GM12878 (cell line): Measurements from ENCODE around the gene MIXL1. TPM values are rescaled to one million over a fixed set of nuclear protein-coding genes. Genes with fewer than 3 reads are reported as not detected.

Source experiments
- ATAC-seq: fragments of 200-7000 bp; cut with Tn5 transposase; 3 replicates; pipeline ENCODE4 v1.9.1; 2020; ENCODE audit warnings: mild to moderate bottlenecking, moderate library complexity
- BruUV-seq: library from RNA; stranded (reverse); fragments of 400-500 nt; replicated peaks from 2 replicates; lab custom pipeline; 2021; lab: Mats Ljungman, UMichigan
- CTCF ChIA-PET: fragments of 300-600 bp; sonication (Branson Sonifier 250); formaldehyde crosslinking; extraction: SDS; loops from one replicate; lab custom pipeline; 2021; ENCODE audit warnings: inconsistent platforms; lab: Yijun Ruan, JAX
- POLR2A ChIA-PET: fragments of 350-600 bp; formaldehyde crosslinking; extraction: SDS; loops from one replicate; lab custom pipeline; 2021; ENCODE audit warnings: inconsistent platforms; lab: Charles Lee
- RAD21 ChIA-PET: fragments of 300-600 bp; sonication (Branson Sonifier 250); formaldehyde crosslinking; loops from one replicate; lab custom pipeline; 2023; ENCODE audit warnings: antibody characterized with exemption; ENCODE audit not compliant: unreplicated experiment; lab: Charles Lee
- SMC1A ChIA-PET: fragments of 300-600 bp; sonication (Branson Sonifier 250); formaldehyde crosslinking; loops from one replicate; lab custom pipeline; 2023; ENCODE audit not compliant: unreplicated experiment, uncharacterized antibody; lab: Charles Lee
- DNase-seq: peaks from one replicate; pipeline ENCODE4 v3.0.0-alpha.2; 2011; ENCODE audit warnings: low read depth, low spot score
- FAIRE-seq: peaks from 3 replicates; lab custom pipeline; 2011; peaks lifted over from hg19 to GRCh38; lab: Jason Lieb, UNC
- H2AFZ ChIP-seq: 2 replicates; pipeline ENCODE4 v1.6.0; 2011; ENCODE audit warnings: low read depth, low read length, control low read depth; ENCODE audit not compliant: control insufficient read depth
- H3K27ac ChIP-seq: 2 replicates; pipeline ENCODE4 v1.5.1; 2011; ENCODE audit warnings: control low read depth; ENCODE audit not compliant: control insufficient read depth, insufficient read depth
- H3K27me3 ChIP-seq, 2 experiments: replicated peaks in 1 of 2; 2 replicates each; pipeline versions ENCODE4 v1.6.0 to v1.6.1; 2011; ENCODE audit warnings: low read length in 1 of 2; ENCODE audit not compliant: control insufficient read depth in 2 of 2, insufficient read depth in 2 of 2
- H3K36me3 ChIP-seq, 2 experiments: 2 replicates each; pipeline ENCODE4 v1.5.1; 2011; ENCODE audit warnings: low read length in 1 of 2; ENCODE audit not compliant: control insufficient read depth in 2 of 2, insufficient read depth in 2 of 2
- H3K4me1 ChIP-seq: 2 replicates; pipeline ENCODE4 v1.6.1; 2011; ENCODE audit warnings: mild to moderate bottlenecking, low read length, moderate library complexity, mixed read lengths; ENCODE audit not compliant: control insufficient read depth, insufficient read depth
- H3K4me2 ChIP-seq: 2 replicates; pipeline ENCODE4 v1.6.0; 2011; ENCODE audit warnings: control low read depth; ENCODE audit not compliant: control insufficient read depth, insufficient read depth
- H3K4me3 ChIP-seq: fragments of 200-600 bp; sonication (generic); 2 replicates; pipeline ENCODE4 v1.5.1; 2016
- H3K79me2 ChIP-seq: 2 replicates; pipeline ENCODE4 v1.6.0; 2011; ENCODE audit warnings: low read length; ENCODE audit not compliant: control insufficient read depth, insufficient read depth
- H3K9ac ChIP-seq: 2 replicates; pipeline ENCODE4 v1.8.0; 2011; ENCODE audit warnings: low read length, control low read depth, mixed read lengths; ENCODE audit not compliant: control insufficient read depth, insufficient read depth
- H3K9me3 ChIP-seq: replicated peaks from 3 replicates; pipeline ENCODE4 v1.5.1; 2011; ENCODE audit warnings: mild to moderate bottlenecking, low read length; ENCODE audit not compliant: control insufficient read depth, insufficient read depth
- H4K20me1 ChIP-seq: 2 replicates; pipeline ENCODE4 v1.6.0; 2011; ENCODE audit not compliant: control insufficient read depth, insufficient read depth
- MXI1 ChIP-seq: fragments of 150-350 bp; IDR thresholded peaks from 2 replicates; pipeline ENCODE4 v1.6.1; 2011; ENCODE audit warnings: low read depth, mild to moderate bottlenecking, inconsistent platforms, low read length, improper control_type of control experiment
- WGBS: methylation state at CpG from one replicate; pipeline ENCODE4 v1.1.6; 2016; ENCODE audit warnings: low lambda C conversion rate; ENCODE audit not compliant: insufficient replicate concordance, insufficient coverage; ENCODE audit errors: missing lambda C conversion rate; 5-methylcytosine and 5-hydroxymethylcytosine counted together
- in situ Hi-C: fragments of 300-500 bp; cut with MboI; formaldehyde crosslinking; loops from 9 replicates; pipeline ENCODE4 v1.14.3; 2018; ENCODE audit warnings: mixed read lengths
- intact Hi-C: fragments of 100-400 bp; cut with micrococcal nuclease; formaldehyde crosslinking; loops from one replicate; pipeline ENCODE4 v1.14.2; 2022; ENCODE audit not compliant: unreplicated experiment
- polyA plus RNA-seq, 11 experiments: library from polyadenylated mRNA; depleted of rRNA in 4 of 11; unstranded in 6 of 11; stranded (reverse) in 5 of 11; fragments of >200 nt; fragmentation: Nextera tagmentation in 4 of 11; fragmentation: Illumina TruSeq in 1 of 11; extraction: Ambion mirVana in 4 of 11; extraction: Trizol in 1 of 11; gene quantifications; 1 replicate in 1 of 11; 2 replicates in 10 of 11; pipeline versions ENCODE4 v1.2.1 to v1.2.3, GENCODE V29; 2011 to 2016; ENCODE audit warnings: inconsistent platforms in 2 of 11, missing spikeins in 2 of 11, low read depth in 1 of 11
- total RNA-seq, 4 experiments: library from RNA; depleted of rRNA in 3 of 4; stranded (reverse); fragments of >200 nt in 3 of 4; fragmentation: Illumina TruSeq in 1 of 4; extraction: Trizol in 1 of 4; gene quantifications; 2 replicates each; pipeline versions ENCODE4 v1.2.1 to v1.2.3, GENCODE V29; 2013 to 2021
- TF ChIP-seq, protein P1 (sequence below): fragments of 450-650 bp; IDR thresholded peaks from 2 replicates; pipeline ENCODE4 v1.6.1; 2016; ENCODE audit warnings: mild to moderate bottlenecking

The MIXL1 gene
- total and polyA plus RNA-seq, 10 of the 15 experiments (the other 5 are each of a cell fraction or from before 2014, with no cell fraction given) = 0.11 to 0.25 (median 0.20) TPM; not detected in 2

DNA sequence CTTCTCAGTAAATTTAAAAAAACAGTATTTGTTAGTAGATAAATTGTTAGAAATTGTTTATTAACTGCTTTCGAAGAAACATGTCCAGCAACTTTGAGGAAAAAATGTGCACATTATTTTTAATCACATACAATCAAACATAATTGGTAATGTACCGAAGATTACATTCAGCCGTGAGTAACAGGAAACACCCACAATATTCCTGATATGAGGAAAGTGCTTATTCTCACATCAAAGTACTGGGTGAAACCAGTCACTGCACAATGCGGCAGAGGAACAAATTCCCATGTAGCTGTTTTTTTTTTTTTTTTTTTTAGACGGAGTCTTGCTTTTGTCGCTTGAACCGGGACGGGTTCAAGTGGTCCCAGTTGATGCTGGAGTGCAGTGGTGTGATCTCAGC lies 46.6 kb upstream of the MIXL1 start:
- POLR2A ChIA-PET = interaction anchor here (0.6 to 1.4 kb wide), 2 partner anchors 106 to 116 kb away, joined by 4 to 5 read pairs; no protein-coding TSS in a partner anchor

More for the DNA sequence above, 46.6 kb upstream of the MIXL1 start:
- H4K20me1 ChIP-seq = no peaks in the 10 kb centered on the region
- H3K9me3 ChIP-seq = no peaks in the 10 kb centered on the region; the same call in 2 of the 3 replicates
- TF ChIP-seq, protein P1, sequence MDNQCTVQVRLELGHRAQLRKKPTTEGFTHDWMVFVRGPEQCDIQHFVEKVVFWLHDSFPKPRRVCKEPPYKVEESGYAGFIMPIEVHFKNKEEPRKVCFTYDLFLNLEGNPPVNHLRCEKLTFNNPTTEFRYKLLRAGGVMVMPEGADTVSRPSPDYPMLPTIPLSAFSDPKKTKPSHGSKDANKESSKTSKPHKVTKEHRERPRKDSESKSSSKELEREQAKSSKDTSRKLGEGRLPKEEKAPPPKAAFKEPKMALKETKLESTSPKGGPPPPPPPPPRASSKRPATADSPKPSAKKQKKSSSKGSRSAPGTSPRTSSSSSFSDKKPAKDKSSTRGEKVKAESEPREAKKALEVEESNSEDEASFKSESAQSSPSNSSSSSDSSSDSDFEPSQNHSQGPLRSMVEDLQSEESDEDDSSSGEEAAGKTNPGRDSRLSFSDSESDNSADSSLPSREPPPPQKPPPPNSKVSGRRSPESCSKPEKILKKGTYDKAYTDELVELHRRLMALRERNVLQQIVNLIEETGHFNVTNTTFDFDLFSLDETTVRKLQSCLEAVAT = 0 out of 2 replicates have a peak, but pooled peaks have one; percentile 33
- TF ChIP-seq MXI1 = no peak
- H3K4me3 ChIP-seq = no peak overlapping the region
- no peak overlapping the region for H3K27ac ChIP-seq
- peaks cover 67% of the 10 kb centered on the region for H3K79me2 ChIP-seq
- in situ Hi-C loops = no loop called here
- no peak for DNase-seq
- no peak for ATAC-seq
- no peak overlapping the region for H3K4me2 ChIP-seq
- ChIA-PET SMC1A (interaction anchor here (0.7 to 9.5 kb wide), 3 partner anchors 13 to 163 kb away, joined by 3 to 125 read pairs (median 3); no protein-coding TSS in a partner anchor), RAD21 (no interaction called here), CTCF (interaction anchor here (0.6 to 9.4 kb wide), 4 partner anchors 21 to 282 kb away, joined by 3 to 180 read pairs (median 4); no protein-coding TSS in a partner anchor)
- H3K9ac ChIP-seq = no peak overlapping the region
- no peak for FAIRE-seq
- no peak overlapping the region for H2AFZ ChIP-seq
- intact Hi-C loops = no loop called here
- no peaks in the 10 kb centered on the region for H3K27me3 ChIP-seq
- no TSS peak for BruUV-seq
- H3K36me3 ChIP-seq = peaks cover 0 to 15% of the 10 kb centered on the region in 2 experiments; a peak in 3 of 4 replicates
- H3K4me1 ChIP-seq = no peaks in the 10 kb centered on the region
- 77% methylated on average over 7 of the region's 8 CpGs for WGBS
